ENCODE data around the gene TBRG4.
A peak's percentile ranks its signal among the peaks of the same experiment; 100 is the strongest.
"Not testable (repeated sequence)": the region's sequence is repeated elsewhere in the genome, so short reads cannot be mapped to it uniquely, and the experiment has no call there.

Gene TBRG4

GRCh38 chr7:45117582-45117981, 6.1 kb upstream of the TBRG4 start:
- no peak for DNase-seq (ENCODE audit: low spot score)

DNA sequence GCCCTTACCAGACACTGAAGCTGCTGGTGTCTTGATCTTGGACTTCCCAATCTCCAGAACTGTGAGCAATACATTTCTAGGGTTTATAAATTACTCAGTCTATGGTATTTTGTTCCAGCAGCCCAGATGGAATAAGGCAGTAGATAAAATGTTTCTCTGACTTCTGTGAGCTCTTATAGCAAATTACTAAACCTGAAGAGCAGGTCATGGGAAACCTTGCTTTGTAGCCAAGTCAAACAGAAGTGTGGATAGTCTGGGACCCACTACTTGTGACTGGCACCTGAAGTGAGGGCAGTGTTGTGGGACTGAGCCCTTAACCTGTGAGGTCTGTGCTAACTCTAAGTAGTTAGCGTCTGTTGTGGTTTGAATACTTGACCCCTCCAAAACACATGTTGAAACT, 4.6 kb upstream of the TBRG4 start:
- DNase-seq (ENCODE audit: low spot score): no peak

- DNase-seq (ENCODE audit: low spot score): no peak
Measured at GRCh38 chr7:45114926-45115325, 3.4 kb upstream of the TBRG4 start.

DNA sequence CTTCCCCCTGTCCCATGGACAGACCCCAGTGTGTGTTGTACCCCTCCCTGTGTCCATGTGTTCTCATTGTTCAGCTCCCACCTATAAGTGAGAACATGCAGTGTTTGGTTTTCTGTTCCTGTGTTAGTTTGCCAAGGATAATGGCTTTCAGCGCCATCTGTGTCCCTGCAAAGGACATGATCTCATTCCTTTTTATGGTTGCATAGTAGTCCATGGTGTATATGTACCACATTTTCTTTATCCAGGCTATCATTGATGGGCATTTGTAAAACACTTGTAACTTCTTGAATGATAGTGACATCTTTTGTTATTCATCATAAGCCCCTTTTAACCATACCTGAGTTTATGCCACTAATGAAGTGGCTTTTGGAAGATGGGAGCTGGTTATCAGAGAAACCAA, 2.8 kb upstream of the TBRG4 start:
- not testable (repeated sequence) for DNase-seq (ENCODE audit: low spot score)

DNA sequence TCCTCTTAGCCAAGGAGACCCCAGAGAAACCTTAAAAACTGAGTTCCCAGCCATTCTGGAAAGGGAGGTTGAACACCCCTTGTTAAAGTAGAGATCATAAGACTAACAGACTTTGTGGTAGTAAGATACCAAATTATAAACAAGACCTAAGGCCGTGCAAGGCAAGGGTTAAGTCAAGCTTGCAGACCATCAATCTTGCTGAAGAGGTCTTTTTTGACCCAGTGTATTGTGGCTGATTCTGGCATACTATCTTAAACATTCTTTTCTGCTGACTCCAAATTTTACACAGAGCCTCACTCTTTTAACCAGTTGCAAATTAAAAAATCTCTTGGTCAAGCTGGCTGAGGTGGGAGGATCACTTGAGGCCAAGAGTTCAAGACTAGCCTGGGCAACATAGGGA, 1.2 kb upstream of the TBRG4 start:
- no peak for DNase-seq (ENCODE audit: low spot score)

GRCh38 chr7:45108863-45109262, 2.6 kb downstream of the TBRG4 start:
- DNase-seq (ENCODE audit: low spot score): no peak

DNA sequence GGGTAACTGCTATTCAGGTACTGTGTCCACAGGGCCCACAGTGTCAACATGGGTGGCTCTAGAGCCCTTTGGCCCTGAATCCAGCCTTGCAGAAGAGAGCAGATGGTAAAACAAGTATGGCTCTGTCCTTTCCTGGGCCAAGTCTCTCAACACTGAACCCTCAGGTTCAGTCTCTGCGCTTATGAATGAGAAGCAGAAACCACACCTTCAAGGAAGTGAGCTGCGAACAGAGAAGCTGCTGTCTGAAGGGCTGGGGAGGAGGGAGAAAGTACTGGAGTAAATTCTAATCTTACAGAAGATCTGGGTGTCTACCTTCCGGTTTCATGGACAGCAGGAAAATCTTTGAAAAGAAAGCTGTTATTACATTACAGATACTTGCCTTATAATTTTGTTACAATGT, 4.1 kb downstream of the TBRG4 start:
- no peak for DNase-seq (ENCODE audit: low spot score)

- no peak for DNase-seq (ENCODE audit: low spot score)
Measured at GRCh38 chr7:45106820-45107219, 4.7 kb downstream of the TBRG4 start.

- DNase-seq (ENCODE audit: low spot score): no peak
Measured at GRCh38 chr7:45105588-45106188, 5.8 kb downstream of the TBRG4 start.

GRCh38 chr7:45104844-45105587, 6.5 kb downstream of the TBRG4 start:
- DNase-seq (ENCODE audit: low spot score): no peak

GRCh38 chr7:45103958-45104843, 7.3 kb downstream of the TBRG4 start:
- no peak for DNase-seq (ENCODE audit: low spot score)

DNA sequence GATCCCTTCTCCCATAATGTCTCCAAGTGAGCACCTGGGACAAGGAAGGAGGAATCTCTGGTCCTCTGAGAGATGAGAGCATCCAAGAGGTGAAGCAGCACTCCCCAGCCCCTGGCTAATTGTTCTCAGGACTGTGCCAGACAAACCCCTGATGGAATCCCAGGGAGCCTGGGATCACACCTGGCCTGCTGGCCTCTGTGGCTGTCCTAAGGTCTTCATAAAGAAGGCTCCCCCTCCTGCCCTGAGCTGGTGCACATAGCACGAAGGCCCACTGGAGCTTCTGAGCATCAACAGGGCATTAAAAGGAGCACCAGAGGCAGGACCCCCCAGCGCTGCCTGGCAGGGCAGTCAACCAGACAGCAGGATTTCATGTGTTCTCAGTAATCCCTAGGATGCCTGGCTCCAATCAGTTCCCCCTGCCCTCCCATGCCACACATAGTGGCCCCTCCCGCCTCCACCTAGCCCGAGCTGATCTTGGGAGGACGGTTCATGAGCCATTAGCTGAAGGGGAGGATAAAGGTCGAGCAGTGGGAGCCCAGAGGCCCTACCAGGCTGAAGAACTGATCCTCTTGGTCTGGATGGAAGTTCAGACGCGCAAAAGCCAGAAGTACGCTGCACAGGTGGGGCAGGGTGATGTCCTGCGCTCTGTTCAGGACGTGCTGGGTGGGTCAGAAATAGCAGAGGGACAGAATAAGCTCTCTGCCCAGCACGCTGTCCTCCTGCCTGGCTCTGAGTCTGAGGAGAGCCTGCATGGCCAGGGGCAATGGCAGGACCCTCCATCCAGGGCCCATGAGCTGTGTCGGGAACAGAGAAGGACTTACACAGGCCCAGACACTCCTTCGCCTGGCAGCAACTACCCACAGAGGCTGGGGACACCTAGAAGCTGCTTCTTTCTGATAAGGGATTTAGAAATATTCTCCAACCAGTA, 8.4 kb downstream of the TBRG4 start:
- no peak for DNase-seq (ENCODE audit: low spot score)

GRCh38 chr7:45101748-45102147, 9.7 kb downstream of the TBRG4 start:
- DNase-seq (ENCODE audit: low spot score): no peak

GRCh38 chr7:45100761-45101480, 10.6 kb downstream of the TBRG4 start:
- DNase-seq (ENCODE audit: low spot score): no peak

DNA sequence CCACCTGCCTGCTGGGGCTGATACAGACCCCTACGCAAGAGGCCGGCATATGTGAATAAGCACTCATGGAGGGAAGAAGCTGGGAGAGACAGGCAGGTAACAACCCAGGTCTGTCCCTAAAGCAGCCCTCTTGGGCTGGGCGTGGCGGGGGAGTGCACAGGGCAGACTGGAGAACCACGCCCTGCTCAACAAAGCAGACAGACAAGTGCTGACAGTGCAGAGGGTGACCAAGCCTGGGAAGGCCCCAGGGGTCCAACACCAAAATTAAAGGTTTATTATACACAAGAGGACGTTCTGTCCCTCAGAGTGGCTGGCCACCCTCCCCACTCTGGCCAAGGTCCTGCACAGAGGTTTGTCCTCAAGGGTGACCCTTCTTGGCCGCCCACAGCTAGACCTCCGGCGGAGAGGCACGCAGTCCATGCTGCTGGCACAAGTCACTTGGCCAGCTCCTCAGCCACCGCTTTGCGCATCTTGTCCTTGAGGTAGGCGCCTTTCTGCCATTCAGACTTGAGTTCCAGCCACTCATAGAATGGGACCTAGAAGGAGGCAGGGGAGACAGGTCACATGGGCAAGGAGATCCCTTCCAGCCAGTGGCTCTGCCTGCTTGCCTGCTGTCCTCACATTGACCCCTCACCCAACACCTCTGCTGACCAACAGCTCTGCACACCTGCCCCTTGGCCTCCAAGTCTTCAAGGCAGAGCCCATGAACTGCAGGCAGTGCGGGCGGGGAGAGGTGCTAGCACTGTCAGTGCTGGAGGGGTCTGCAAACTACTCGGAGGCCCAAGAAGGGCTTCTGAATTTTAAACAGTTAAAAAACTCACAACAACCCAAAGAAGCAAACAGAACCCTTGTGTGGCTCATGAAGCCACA, 11.4 kb downstream of the TBRG4 start:
- DNase-seq (ENCODE audit: low spot score): no peak

DNA sequence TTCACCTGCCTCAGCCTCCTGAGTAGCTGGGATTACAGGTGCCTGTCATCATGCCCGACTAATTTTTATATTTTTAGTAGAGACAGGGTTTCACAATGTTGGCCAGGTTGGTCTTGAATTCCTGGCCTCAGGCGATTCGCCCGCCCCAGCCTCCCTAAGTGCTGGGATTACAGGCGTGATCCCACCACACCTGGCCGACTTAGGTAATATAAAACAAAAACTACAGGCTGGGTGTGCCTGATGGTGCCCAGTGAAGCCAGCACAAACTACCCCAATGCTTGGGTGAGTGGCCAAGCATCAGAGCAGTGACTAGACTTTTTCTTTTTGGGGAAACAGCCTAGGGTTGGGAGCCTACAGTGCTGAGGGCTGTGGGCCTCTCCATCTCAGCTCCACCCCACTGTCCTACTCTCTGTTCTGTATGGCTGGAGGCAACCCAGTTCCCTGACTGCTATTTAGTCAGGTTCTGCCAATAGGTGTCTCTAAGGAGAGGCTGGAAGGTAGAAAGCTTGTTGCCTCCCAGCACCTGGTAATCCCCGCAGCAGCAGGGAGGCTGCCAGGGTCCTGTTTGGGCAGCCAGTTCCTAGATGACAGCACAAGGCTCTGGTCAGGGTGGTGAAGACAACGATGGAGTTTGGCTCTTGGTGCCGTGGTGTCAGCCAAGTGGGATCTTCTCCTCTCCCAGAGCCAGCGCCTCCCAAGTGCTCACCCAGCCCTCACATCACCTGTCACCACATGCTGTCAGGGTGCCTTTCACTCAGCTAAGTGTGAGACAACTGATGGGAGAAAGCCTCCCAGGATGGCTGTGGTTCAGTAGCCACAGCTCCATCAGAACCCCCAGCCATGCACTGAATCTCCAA, 12.3 kb downstream of the TBRG4 start:
- DNase-seq (ENCODE audit: low spot score): no peak

DNA sequence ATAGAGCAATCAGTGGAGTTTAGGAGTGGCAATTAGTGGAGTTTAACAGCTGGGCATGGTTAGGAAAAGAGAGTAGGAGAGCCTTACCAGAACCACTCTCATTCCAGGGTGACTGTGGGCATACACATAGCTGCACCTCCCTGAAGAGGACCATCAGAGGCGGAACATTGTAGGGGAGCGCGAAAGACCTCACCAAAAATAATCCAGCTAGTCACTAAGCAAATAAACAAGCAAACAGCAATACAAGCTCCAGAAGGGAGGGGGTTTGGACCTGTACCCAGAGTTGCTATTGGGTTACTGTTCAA, 18.6 kb downstream of the TBRG4 start:
- no peak for DNase-seq (ENCODE audit: low spot score)

- DNase-seq (ENCODE audit: low spot score): peak; percentile 61
Measured at GRCh38 chr7:45092100-45092930, 19.2 kb downstream of the TBRG4 start.
